Stomach smooth muscle (tissue), 2 donors: Measurements from ENCODE around the gene TGM1.
"Not testable (repeated sequence)": the region's sequence is repeated elsewhere in the genome, so short reads cannot be mapped to it uniquely, and the experiment has no call there.

ENCODE experiments used
- H3K27ac ChIP-seq: one replicate; pipeline ENCODE4 v1.7.0; 2013; ENCODE audit warnings: mild to moderate bottlenecking, low read length, inconsistent platforms
- H3K27me3 ChIP-seq, 2 donors: one replicate each; pipeline ENCODE4 v1.7.0; 2013; ENCODE audit warnings: low read length in 2 of 2; ENCODE audit not compliant: insufficient read depth in 2 of 2, control insufficient read depth in 1 of 2
- H3K36me3 ChIP-seq, 2 donors: one replicate each; pipeline ENCODE4 v1.7.0; 2013; ENCODE audit warnings: low read length in 2 of 2; ENCODE audit not compliant: control insufficient read depth in 2 of 2, insufficient read depth in 2 of 2
- H3K4me1 ChIP-seq: one replicate; pipeline ENCODE4 v1.7.0; 2013; ENCODE audit warnings: low read length; ENCODE audit not compliant: control insufficient read depth, insufficient read depth
- H3K4me3 ChIP-seq, 2 donors: one replicate each; pipeline ENCODE4 v1.7.0; 2013; ENCODE audit warnings: low read length in 2 of 2
- H3K9ac ChIP-seq, 2 donors: one replicate each; pipeline ENCODE4 v1.7.0; 2013; ENCODE audit warnings: low read length in 2 of 2, mild to moderate bottlenecking in 1 of 2
- H3K9me3 ChIP-seq, 2 donors: one replicate each; pipeline ENCODE4 v1.7.0; 2013; ENCODE audit warnings: low read length in 2 of 2; ENCODE audit not compliant: control insufficient read depth in 2 of 2
- donor health status: healthy.
- donor health status: Pancreatic carcinoma.

Gene TGM1

GRCh38 chr14:24212924-24213865 is 49.8 kb downstream of the TGM1 start, which contains the start of gene CHMP4A:
Gene CHMP4A, minus strand, starts transcription at chr14:24213488. Its CDS starts 49 bp downstream, at chr14:24213439.
- peak within 1 kb of the TSS; percentile 67 to 93 for H3K4me3 ChIP-seq
- H3K27me3 ChIP-seq: no peaks in the 10 kb centered on the region
- H3K4me1 ChIP-seq: peaks cover 24% of the 10 kb centered on the region
- H3K27ac ChIP-seq: peak within 1 kb of the TSS; percentile 94
- peak within 1 kb of the TSS; percentile 84 to 86 for H3K9ac ChIP-seq
- H3K9me3 ChIP-seq: no peaks in the 10 kb centered on the region
- peaks cover 21 to 30% of the 10 kb centered on the region in 2 donors for H3K36me3 ChIP-seq

DNA sequence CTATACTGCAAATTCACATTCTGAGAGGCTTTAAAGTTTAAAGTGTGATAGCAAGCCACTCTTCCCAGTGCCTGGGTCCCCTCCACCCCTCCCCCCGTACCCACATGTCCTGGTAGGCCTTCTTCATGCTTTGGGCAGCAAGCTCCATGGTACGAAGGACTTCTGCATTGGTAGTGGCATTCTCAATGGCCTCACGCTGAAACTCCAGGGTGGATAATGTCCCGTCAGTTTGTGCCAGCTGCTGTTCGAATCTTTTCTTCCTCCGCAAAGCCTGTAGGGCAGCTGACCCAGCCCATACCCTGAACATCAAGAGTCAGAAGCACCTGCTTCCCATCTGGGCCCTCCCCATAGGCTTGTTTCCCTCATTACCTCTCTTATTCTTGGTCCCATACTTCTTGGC is 51.7 kb downstream of the TGM1 start:
- no peak overlapping the region for H3K9ac ChIP-seq
- H3K27ac ChIP-seq: no peak overlapping the region
- H3K9me3 ChIP-seq: no peaks in the 10 kb centered on the region
- H3K4me1 ChIP-seq: peaks cover 24% of the 10 kb centered on the region
- peaks cover 29 to 42% of the 10 kb centered on the region in 2 donors for H3K36me3 ChIP-seq
- H3K27me3 ChIP-seq: no peaks in the 10 kb centered on the region
- no peak overlapping the region for H3K4me3 ChIP-seq

- H3K36me3 ChIP-seq: peaks cover 35 to 50% of the 10 kb centered on the region in 2 donors
- H3K4me1 ChIP-seq: no peaks in the 10 kb centered on the region
- H3K27ac ChIP-seq: no peak overlapping the region
- no peak overlapping the region for H3K4me3 ChIP-seq
- H3K27me3 ChIP-seq: no peaks in the 10 kb centered on the region
- no peak overlapping the region for H3K9ac ChIP-seq
- no peaks in the 10 kb centered on the region for H3K9me3 ChIP-seq
Observed at GRCh38 chr14:24207625-24208024, 55.4 kb downstream of the TGM1 start.

DNA sequence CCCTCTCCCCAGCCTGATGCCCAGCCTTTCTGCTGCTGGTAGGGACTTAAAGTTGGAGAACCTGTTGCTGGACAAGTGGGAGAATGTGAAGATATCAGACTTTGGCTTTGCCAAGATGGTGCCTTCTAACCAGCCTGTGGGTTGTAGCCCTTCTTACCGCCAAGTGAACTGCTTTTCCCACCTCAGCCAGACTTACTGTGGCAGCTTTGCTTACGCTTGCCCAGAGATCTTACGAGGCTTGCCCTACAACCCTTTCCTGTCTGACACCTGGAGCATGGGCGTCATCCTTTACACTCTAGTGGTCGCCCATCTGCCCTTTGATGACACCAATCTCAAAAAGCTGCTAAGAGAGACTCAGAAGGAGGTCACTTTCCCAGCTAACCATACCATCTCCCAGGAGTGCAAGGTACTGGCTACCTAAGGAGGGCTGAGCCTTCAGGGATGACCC is 55.8 kb downstream of the TGM1 start:
- H3K4me3 ChIP-seq: no peak overlapping the region
- no peak overlapping the region for H3K9ac ChIP-seq
- H3K27me3 ChIP-seq: no peaks in the 10 kb centered on the region
- peaks cover 35 to 50% of the 10 kb centered on the region in 2 donors for H3K36me3 ChIP-seq
- H3K27ac ChIP-seq: no peak overlapping the region
- H3K9me3 ChIP-seq: no peaks in the 10 kb centered on the region
- H3K4me1 ChIP-seq: no peaks in the 10 kb centered on the region

DNA sequence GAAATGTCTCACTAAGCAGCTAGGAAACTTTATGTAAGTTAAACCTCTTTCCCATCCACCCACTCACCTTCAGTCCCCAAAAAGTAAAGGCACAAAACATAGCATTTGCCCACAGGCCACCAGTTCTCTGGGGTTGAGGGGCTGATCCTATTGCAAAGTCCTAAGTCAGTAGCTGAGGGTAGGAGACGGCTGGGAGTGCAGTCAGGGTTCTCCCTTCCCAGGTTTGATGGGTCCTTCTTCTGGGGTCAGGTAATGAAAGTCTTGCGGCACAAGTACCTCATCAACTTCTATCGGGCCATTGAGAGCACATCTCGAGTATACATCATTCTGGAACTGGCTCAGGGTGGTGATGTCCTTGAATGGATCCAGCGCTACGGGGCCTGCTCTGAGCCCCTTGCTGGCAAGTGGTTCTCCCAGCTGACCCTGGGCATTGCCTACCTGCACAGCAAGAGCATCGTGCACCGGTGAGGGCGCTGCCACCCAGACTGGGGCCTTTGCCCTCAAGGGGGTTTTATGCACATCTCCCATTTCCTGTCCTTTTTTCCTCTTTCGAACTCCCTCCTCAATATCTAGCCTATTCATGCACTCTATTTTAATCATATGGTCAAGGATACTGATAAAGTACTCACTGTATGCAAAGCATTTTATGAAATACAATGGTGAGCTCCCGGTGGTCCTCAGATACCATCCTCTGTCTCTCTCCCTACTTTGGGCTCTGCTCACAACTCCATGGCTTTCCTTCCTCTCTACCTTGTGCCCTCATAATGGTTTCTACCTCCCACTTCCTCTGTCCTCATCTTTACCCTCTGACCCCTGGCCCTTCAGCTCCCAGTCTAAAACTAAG is 56.5 kb downstream of the TGM1 start:
- H3K27ac ChIP-seq: no peak overlapping the region
- no peaks in the 10 kb centered on the region for H3K27me3 ChIP-seq
- no peak overlapping the region for H3K9ac ChIP-seq
- H3K36me3 ChIP-seq: peaks cover 35 to 52% of the 10 kb centered on the region in 2 donors
- H3K4me1 ChIP-seq: no peaks in the 10 kb centered on the region
- no peaks in the 10 kb centered on the region for H3K9me3 ChIP-seq
- H3K4me3 ChIP-seq: no peak overlapping the region

- Histone ChIP-seq H3K27ac (no peak overlapping the region), H3K9ac (no peak overlapping the region), H3K9me3 (no peaks in the 10 kb centered on the region), H3K36me3 (peaks cover 20 to 36% of the 10 kb centered on the region in 2 donors), H3K4me1 (no peaks in the 10 kb centered on the region), H3K27me3 (no peaks in the 10 kb centered on the region), H3K4me3 (no peak overlapping the region)
Observed at GRCh38 chr14:24204163-24205146, 58.5 kb downstream of the TGM1 start.

GRCh38 chr14:24203249-24203886 is 59.6 kb downstream of the TGM1 start:
- H3K9ac ChIP-seq, H3K9me3 ChIP-seq, H3K4me1 ChIP-seq, H3K27ac ChIP-seq, H3K27me3 ChIP-seq, H3K4me3 ChIP-seq: not testable (repeated sequence)
- peaks cover 20 to 32% of the 10 kb centered on the region in 2 donors for H3K36me3 ChIP-seq

DNA sequence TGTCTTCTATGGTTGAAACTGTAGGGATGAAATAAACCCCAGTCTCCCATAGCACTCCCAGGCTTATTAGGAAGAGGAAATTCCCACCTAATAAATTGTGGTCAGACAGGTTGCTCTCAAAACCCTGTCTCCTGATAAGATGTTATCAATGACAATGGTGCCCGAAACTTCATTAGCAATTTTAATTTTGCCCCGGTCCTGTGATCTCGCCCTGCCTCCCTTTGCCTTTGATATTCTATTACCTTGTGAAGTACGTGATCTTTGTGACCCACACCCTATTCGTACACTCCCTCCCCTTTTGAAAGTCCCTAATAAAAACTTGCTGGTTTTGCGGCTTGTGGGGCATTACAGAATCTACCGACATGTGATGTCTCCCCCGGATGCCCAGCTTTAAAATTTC is 60.4 kb downstream of the TGM1 start:
- peaks cover 17 to 24% of the 10 kb centered on the region in 2 donors for H3K36me3 ChIP-seq
- not testable (repeated sequence) for H3K9ac ChIP-seq, H3K9me3 ChIP-seq, H3K4me1 ChIP-seq, H3K4me3 ChIP-seq, H3K27ac ChIP-seq, H3K27me3 ChIP-seq
